Erythroblast (primary cell): Measurements from ENCODE around the gene CASD1.

Experiments used
- DNase-seq, 2 experiments: peaks; one replicate each; lab custom pipeline; 2025; lab: John Stamatoyannopoulos, UW
- GATA1 ChIP-seq: IDR thresholded peaks from 2 replicates; pipeline ENCODE4 v1.6.1; 2011; ENCODE audit warnings: low read depth, mild to moderate bottlenecking, control low read depth, low read length, moderate library complexity
- POLR2A ChIP-seq: IDR thresholded peaks from 2 replicates; pipeline ENCODE4 v1.6.1; 2011; ENCODE audit warnings: mild to moderate bottlenecking, low read length

CASD1 gene

DNA sequence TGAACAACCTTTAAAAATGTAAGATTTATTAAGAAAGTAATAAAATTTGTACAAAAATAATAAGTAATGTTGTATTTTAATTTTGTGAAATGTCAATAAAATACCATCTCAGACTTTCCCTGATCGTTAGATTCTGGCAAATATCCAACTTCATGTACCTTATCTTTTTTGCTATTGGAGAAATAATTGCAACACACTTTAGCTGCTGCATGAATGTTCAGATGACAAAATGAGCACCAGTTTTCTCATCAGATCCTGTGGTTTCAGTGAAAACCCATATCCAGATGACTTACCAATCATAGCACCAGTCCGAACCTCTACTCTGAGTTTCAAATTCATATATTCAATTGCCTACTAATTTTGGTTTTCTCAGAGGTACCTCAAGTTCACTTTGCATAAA, 69.9 kb downstream of the CASD1 start:
- DNase-seq, result no peak
- TF ChIP-seq GATA1 (no peak), POLR2A (no peak)

DNA sequence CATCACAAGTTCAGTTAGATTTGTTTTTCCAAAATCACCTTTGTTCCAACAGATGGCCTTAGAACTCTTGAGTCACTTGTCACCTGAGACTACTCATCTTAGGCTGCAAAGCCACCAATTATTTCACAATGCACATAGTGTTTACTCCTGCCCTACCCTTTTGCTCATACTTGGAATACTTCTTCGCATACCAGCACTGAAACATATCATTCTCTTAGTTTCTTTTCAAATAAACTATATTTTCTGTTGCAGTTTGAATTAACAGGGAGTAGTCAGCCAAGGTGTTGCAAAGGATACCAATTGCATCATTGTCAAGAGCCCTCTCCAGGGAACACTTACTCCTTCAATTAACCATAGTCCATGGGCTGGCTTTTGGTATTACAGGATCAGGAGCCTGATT, 71.0 kb downstream of the CASD1 start:
- DNase-seq, result no peak
- no peak for TF ChIP-seq POLR2A
- no peak for TF ChIP-seq GATA1

DNA sequence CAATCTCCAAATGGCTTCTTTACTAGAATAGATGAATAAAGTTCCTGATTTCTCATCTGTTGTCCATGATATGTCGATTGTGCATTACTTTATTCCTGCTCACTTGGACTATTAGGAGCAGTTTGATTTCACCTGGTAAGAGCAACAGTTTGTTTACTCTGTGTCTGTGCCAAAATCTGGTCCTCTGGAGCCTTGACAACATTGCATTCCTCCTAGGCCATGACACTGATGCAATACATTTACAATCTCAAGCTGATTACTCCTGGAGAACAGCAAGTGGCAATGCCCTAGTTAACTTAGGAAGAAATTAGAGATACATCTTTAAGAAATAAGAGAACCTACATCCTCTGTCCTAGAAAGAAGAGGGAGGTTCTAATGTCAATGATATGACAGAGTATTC, 74.5 kb downstream of the CASD1 start:
- DNase-seq, result peak in 1 of 2 experiments; percentile 3
- TF ChIP-seq GATA1 (no peak), POLR2A (no peak)

DNA sequence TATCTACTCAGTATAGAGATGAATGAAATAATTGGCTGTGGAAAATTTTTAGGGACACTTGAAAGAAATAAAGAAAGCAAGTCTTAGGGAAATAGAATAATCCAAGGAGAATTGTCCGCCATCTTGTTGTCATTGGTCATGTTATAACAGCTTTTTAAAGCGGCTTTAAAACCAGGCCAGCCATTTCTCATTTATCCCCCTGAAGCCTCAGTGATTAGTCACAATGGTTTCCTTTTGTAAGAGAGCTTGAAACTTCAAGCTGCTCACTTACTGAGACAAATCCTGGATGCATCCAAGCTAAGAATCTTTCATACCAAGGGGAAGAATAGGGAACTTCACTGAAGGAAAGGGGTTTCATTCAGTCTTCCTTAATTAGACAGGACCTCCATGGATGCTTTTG, 78.5 kb downstream of the CASD1 start:
- TF ChIP-seq POLR2A, result no peak
- TF ChIP-seq GATA1, result no peak
- DNase-seq, result no peak

DNA sequence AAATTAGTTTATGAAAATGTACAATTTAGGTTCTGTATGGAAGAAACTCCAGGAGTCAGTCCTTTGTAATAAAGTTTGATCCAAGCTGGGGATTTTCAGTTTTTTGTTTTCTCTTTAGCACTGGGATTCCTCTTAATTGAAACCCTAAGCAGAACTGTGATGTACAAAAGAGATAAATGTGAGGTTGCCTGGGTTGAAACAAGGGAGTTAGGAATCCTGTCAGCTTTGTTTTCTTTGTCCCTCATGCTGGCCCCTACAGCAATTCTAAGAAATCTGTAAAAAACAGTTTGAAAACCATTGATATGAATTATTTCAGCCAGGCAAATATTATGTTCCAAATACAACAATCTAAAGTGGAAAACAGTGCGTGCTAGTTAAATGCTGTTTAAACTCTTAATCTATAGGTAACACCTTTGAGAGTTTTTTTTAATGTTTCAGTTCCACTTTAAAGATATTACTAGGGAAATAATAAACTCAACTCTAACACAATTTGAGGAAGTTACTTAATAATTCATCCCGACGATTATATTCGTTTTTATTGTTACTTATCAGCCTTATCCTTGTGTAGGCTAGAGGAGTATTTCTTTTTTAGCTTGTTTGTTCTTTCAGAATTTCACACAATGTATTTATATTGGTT, 81.0 kb downstream of the CASD1 start:
- no peak for DNase-seq
- TF ChIP-seq POLR2A (no peak), GATA1 (no peak)

DNA sequence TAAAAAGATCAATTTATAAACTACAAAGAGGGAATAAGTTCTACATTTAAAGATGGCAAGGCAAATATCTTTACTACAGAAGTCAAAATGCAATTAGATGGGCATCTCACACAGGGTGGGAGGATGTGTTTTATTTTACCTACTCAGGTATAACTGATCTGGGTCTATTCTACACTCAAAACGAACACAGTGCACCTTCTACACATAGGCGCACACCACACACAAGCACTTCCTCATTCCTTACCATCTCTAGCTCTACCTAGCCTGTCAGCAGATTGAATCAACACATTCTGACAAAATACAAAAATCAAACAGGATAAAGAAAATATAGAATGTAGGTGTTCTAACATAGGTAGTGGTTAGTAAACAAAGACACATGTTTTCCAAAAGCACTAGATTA, 81.6 kb downstream of the CASD1 start:
- TF ChIP-seq GATA1, result no peak
- TF ChIP-seq POLR2A, result no peak
- no peak for DNase-seq

DNA sequence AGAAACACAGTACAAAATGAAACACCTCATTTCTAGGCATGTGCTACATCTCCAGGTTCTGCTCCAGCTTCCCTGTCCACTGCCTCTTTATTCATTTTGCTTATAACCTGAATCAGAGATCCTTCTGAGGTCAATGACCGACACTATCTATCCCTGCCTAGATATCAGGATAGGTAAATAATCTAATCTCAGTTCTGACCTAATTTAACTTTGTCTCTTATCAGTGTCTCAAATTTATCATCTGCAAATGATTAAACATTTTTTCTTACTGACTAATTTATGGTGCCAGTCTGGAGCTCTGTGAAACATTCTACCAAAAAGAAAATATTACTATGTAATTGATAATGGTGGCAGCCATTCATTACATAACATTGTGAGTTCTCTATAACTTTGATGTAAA, 85.3 kb downstream of the CASD1 start:
- TF ChIP-seq POLR2A, result no peak
- TF ChIP-seq GATA1, result no peak
- DNase-seq, result no peak

DNA sequence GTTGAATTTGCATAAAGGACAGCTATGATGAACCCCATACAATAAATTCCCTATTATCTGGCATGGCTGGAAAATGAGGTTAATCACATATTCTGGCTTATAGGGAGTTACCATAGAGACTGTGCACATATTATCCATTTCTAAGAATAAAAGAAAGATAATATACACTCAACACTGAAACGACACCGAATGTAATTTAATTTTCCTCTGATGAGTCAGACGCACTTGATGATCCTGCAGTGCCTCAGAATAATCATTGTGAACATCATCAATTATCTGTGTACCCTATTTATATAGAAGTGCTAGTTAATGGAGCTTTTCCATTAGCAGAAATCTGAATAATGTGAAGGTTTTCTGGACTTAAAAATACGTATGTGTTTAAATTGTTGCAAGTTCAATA, 86.1 kb downstream of the CASD1 start:
- TF ChIP-seq POLR2A, result no peak
- no peak for TF ChIP-seq GATA1
- DNase-seq, result no peak

DNA sequence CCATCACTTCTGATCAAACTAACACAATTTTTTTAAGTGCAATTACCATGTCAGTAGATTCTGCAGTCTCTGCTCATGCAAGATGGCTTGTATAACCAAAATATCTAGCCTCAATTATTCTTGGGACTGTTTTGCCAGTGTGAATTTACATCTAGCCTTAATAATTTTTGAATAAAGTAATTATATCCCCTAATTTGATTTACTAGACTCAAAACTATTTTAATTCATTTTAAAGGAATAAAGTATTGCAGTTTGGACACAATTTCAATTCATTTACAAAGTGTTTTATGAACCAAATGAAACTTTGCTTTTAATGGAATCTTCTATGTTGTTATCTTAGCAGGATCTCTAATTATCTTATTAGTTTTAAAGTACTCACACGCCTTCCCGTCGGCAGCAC, 90.7 kb downstream of the CASD1 start:
- TF ChIP-seq POLR2A, result no peak
- no peak for TF ChIP-seq GATA1

DNA sequence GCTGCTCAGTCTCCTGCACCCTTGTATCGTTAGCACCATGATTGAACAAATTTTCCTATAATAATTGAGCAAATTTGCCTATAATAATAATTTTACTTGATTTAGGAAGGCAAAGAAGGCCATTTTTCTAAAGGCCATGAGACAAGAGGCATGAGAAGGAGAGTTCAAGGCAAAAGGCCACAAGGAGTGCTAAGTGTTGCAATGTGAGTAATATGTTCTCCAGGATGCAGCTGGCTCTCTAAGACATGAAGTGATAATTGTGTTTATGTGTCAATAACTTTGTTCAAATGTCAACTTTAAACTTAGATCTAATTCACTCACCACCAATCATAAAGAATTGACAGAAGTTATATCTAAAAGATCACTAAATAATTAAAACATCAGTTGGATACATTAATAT, 92.6 kb downstream of the CASD1 start:
- no peak for DNase-seq
- TF ChIP-seq GATA1 (no peak), POLR2A (no peak)

More for the DNA sequence above, 90.7 kb downstream of the CASD1 start:
- no peak for DNase-seq

DNA sequence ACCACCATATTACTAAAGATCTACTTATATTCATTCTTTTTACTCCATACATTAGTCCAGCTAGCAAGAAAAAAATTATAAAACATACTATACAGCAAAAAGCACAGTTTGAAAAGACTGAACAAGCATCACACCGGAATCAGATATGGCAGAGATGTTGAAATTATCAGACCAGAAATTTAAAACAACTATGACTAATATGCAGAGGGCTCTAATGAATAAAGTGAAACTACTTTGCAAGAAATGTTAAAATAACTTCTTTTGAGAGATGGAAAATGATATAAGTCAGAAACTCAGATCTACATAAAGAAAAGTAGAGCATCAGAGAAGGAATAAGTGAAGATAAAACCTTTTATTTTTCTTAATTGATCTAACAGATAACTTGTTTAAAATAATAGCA, 95.4 kb downstream of the CASD1 start:
- TF ChIP-seq POLR2A (no peak), GATA1 (no peak)

More for the DNA sequence above, 95.4 kb downstream of the CASD1 start:
- DNase-seq, result no peak
